Liver (tissue), 3 donors: ENCODE measurements around the gene NEAT1.

Experiments used
- CTCF ChIP-seq: fragments of 150-350 bp; IDR thresholded peaks from 2 replicates; pipeline ENCODE4 v1.5.1; 2017; ENCODE audit warnings: improper control_type of control experiment, low read depth, low read length; ENCODE audit not compliant: missing input control
- FOXA1 ChIP-seq: IDR thresholded peaks from 2 replicates; pipeline ENCODE4 v1.6.1; 2016; ENCODE audit warnings: antibody characterized with exemption
- GABPA ChIP-seq, 2 donors: IDR thresholded peaks in 1 of 2; conservative IDR thresholded peaks in 1 of 2; 2 replicates each; pipeline ENCODE4 v1.6.1; 2016; ENCODE audit warnings: antibody characterized with exemption in 2 of 2, mild to moderate bottlenecking in 1 of 2, moderate library complexity in 1 of 2
- JUND ChIP-seq, 2 donors: IDR thresholded peaks; 2 replicates each; pipeline ENCODE4 v1.6.1; 2016; ENCODE audit warnings: antibody characterized with exemption in 2 of 2
- MAX ChIP-seq: IDR thresholded peaks from 2 replicates; pipeline ENCODE4 v1.6.1; 2016; ENCODE audit warnings: antibody characterized with exemption
- NR2F2 ChIP-seq: IDR thresholded peaks from 2 replicates; pipeline ENCODE4 v1.6.1; 2016; ENCODE audit warnings: antibody characterized with exemption
- RAD21 ChIP-seq, 2 donors: IDR thresholded peaks; 2 replicates each; pipeline ENCODE4 v1.6.1; 2016; ENCODE audit warnings: antibody characterized with exemption in 2 of 2, mild to moderate bottlenecking in 2 of 2
- RXRA ChIP-seq, 2 donors: IDR thresholded peaks; 2 replicates each; pipeline ENCODE4 v1.6.1; 2017 to 2018; ENCODE audit warnings: antibody characterized with exemption in 2 of 2, mild to moderate bottlenecking in 1 of 2
- SP1 ChIP-seq: IDR thresholded peaks from 2 replicates; pipeline ENCODE4 v1.6.1; 2018; ENCODE audit warnings: antibody characterized with exemption, mild to moderate bottlenecking
- TAF1 ChIP-seq: conservative IDR thresholded peaks from 2 replicates; pipeline ENCODE4 v1.6.1; 2016; ENCODE audit warnings: antibody characterized with exemption, mild to moderate bottlenecking
- YY1 ChIP-seq: IDR thresholded peaks from 2 replicates; pipeline ENCODE4 v1.6.1; 2016; ENCODE audit warnings: antibody characterized with exemption, mild to moderate bottlenecking
- TF ChIP-seq, protein P1 (sequence below): IDR thresholded peaks from 2 replicates; pipeline ENCODE4 v1.6.1; 2016; ENCODE audit warnings: antibody characterized with exemption
- TF ChIP-seq, protein P2 (sequence below): IDR thresholded peaks from 2 replicates; pipeline ENCODE4 v1.6.1; 2016; ENCODE audit warnings: antibody characterized with exemption, mild to moderate bottlenecking
- donor health status: healthy.
- donor health status: healthy.

GRCh38 chr11:65422633-65423515 is at the start of gene NEAT1:
- TF ChIP-seq CTCF (no peak), YY1 (peak; percentile 61), JUND (IDR thresholded peaks at IDR 0.05) (peak; percentile 41 to 56), FOXA1 (peak; percentile 58), MAX (peak; percentile 74), NR2F2 (peak; percentile 88), TAF1 (peak; percentile 100), RAD21 (IDR thresholded peaks at IDR 0.05) (peak; percentile 44 to 55), RXRA (IDR thresholded peaks at IDR 0.05) (peak; percentile 89 to 94), GABPA (IDR thresholded peaks at IDR 0.05 in 1 of 2, conservative IDR thresholded peaks at IDR 0.05 in 1 of 2) (peak in 1 of 2 donors; percentile 45), SP1 (peak; percentile 79)
- TF ChIP-seq, protein P1, sequence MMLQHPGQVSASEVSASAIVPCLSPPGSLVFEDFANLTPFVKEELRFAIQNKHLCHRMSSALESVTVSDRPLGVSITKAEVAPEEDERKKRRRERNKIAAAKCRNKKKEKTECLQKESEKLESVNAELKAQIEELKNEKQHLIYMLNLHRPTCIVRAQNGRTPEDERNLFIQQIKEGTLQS: peak; percentile 65
- TF ChIP-seq, protein P2, sequence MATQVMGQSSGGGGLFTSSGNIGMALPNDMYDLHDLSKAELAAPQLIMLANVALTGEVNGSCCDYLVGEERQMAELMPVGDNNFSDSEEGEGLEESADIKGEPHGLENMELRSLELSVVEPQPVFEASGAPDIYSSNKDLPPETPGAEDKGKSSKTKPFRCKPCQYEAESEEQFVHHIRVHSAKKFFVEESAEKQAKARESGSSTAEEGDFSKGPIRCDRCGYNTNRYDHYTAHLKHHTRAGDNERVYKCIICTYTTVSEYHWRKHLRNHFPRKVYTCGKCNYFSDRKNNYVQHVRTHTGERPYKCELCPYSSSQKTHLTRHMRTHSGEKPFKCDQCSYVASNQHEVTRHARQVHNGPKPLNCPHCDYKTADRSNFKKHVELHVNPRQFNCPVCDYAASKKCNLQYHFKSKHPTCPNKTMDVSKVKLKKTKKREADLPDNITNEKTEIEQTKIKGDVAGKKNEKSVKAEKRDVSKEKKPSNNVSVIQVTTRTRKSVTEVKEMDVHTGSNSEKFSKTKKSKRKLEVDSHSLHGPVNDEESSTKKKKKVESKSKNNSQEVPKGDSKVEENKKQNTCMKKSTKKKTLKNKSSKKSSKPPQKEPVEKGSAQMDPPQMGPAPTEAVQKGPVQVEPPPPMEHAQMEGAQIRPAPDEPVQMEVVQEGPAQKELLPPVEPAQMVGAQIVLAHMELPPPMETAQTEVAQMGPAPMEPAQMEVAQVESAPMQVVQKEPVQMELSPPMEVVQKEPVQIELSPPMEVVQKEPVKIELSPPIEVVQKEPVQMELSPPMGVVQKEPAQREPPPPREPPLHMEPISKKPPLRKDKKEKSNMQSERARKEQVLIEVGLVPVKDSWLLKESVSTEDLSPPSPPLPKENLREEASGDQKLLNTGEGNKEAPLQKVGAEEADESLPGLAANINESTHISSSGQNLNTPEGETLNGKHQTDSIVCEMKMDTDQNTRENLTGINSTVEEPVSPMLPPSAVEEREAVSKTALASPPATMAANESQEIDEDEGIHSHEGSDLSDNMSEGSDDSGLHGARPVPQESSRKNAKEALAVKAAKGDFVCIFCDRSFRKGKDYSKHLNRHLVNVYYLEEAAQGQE: peak; percentile 95
